ENCODE data around the gene CCR6. TPM values are rescaled to one million over a fixed set of nuclear protein-coding genes. Genes with fewer than 3 reads are reported as not detected.
"Not testable (repeated sequence)": the region's sequence is repeated elsewhere in the genome, so short reads cannot be mapped to it uniquely, and the experiment has no call there.

CCR6 gene
- total RNA-seq, 1 donor from 2014 or later = not detected

DNA sequence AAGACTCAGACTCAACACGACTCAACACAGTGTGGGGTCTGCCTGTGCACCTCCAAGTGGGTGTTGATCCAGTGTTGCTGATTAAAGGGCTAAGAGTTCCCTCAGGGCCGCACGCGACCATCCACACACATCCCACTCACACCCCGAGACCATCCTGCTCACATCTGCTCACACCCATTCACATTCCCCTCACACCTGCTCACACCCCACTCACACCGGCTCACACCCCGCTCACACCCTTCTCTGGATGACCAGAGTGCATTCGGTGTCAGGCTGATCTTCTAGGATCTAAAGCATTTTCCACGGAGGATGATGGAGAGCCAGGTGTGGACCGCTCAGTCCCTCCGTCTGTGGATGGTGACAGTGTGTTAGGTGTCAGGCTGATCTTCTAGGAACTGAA lies 48.4 kb downstream of the CCR6 start:
- not testable (repeated sequence) for DNase-seq (ENCODE audit: low spot score, unreplicated experiment); H3K36me3 Mint-ChIP-seq (ENCODE audit: insufficient read depth); H3K27me3 Mint-ChIP-seq; H3K4me1 Mint-ChIP-seq (ENCODE audit: low read depth); H3K9me3 Mint-ChIP-seq (ENCODE audit: low read depth); H3K27ac Mint-ChIP-seq; H3K4me3 Mint-ChIP-seq (ENCODE audit: low read depth)

DNA sequence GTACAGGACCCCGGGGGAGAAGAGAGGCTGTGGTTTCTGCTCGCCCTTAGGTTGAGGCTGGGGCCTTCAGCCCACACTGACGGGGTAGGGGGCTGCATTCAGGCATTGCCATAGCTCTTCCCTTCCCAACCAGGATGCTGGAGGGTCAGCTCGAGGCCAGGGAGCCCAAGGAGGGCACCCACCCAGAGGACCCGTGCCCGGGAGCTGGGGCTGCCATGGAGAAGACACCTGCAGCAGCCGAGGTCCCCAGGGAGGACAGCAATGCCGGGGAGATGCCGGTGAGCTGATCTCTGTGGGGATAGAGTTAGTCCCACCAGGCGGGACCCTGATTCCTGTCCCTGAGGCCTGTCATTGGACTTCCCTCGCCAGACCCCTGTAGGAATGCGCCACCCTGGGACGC lies 49.1 kb downstream of the CCR6 start:
- H3K27me3 Mint-ChIP-seq; H3K36me3 Mint-ChIP-seq (ENCODE audit: insufficient read depth); DNase-seq (ENCODE audit: low spot score, unreplicated experiment); H3K4me1 Mint-ChIP-seq (ENCODE audit: low read depth); H3K9me3 Mint-ChIP-seq (ENCODE audit: low read depth); H3K4me3 Mint-ChIP-seq (ENCODE audit: low read depth); H3K27ac Mint-ChIP-seq: not testable (repeated sequence)

DNA sequence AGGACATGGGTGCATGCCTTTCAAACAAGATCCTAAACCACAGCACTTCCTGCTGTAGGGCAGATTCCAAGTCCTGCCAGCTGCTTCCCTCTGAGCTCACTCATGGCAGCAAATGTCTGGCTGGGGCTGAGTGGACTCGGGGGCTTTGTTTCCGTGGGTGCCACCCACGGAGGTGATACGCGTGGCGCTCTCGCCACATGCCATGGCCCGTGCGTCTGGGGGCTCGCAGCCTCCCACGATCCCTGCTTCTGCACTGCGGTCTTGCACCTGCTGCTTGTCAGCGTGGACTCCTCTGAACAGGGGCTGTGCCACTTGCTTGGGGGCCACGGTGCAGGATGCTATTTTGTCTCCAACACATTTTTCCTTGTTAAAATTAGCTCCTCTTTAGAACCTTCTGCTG lies 54.4 kb downstream of the CCR6 start:
- H3K4me1 Mint-ChIP-seq (ENCODE audit: low read depth); DNase-seq (ENCODE audit: low spot score, unreplicated experiment); H3K4me3 Mint-ChIP-seq (ENCODE audit: low read depth); H3K27ac Mint-ChIP-seq; H3K9me3 Mint-ChIP-seq (ENCODE audit: low read depth); H3K36me3 Mint-ChIP-seq (ENCODE audit: insufficient read depth); H3K27me3 Mint-ChIP-seq: not testable (repeated sequence)

- not testable (repeated sequence) for H3K27ac Mint-ChIP-seq; H3K27me3 Mint-ChIP-seq; H3K4me1 Mint-ChIP-seq (ENCODE audit: low read depth); H3K9me3 Mint-ChIP-seq (ENCODE audit: low read depth); H3K36me3 Mint-ChIP-seq (ENCODE audit: insufficient read depth); DNase-seq (ENCODE audit: low spot score, unreplicated experiment); H3K4me3 Mint-ChIP-seq (ENCODE audit: low read depth)
Measured at GRCh38 chr6:167178896-167179655, 56.2 kb downstream of the CCR6 start.

DNA sequence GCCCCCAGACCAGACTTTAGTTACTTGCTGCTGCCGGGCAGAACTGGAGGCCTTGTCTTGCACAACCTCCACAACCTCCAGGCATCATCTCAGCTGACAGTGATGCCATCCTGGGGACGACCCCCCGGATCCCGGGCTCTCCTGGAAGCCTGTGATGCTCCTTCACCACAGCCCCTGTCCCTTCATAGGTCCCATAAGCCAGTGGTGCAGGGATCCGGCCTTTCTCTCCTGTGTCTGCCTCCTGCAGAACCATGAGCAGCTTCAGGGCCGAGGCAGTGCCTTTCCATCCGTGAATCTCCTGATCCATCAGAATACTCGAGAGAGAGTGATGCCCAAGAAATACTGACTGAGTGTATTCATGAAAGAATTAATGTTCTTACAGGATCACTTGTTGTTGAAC lies 57.2 kb downstream of the CCR6 start:
- not testable (repeated sequence) for H3K9me3 Mint-ChIP-seq (ENCODE audit: low read depth); H3K4me1 Mint-ChIP-seq (ENCODE audit: low read depth); DNase-seq (ENCODE audit: low spot score, unreplicated experiment); H3K27me3 Mint-ChIP-seq; H3K4me3 Mint-ChIP-seq (ENCODE audit: low read depth); H3K27ac Mint-ChIP-seq; H3K36me3 Mint-ChIP-seq (ENCODE audit: insufficient read depth)

DNA sequence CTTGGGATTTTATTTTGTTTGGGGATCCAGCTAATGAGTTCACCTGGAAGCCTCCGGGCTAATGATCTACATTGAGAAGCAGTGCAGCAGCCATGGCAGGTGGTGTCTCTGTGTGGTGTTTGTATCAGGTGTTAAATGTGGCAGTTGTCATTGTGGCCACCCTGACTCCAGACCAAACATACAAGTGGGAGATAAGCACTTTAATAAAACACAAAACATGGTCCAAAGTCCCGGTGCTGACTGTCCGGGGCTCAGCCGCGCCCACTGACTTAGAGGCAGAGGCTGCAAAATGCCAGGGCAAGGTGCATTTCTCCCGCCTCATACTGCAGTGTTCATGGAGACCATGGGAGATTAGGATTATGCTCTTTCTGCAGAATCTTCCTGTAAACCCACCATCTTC lies 58.5 kb downstream of the CCR6 start:
- not testable (repeated sequence) for H3K27ac Mint-ChIP-seq; DNase-seq (ENCODE audit: low spot score, unreplicated experiment); H3K4me1 Mint-ChIP-seq (ENCODE audit: low read depth); H3K36me3 Mint-ChIP-seq (ENCODE audit: insufficient read depth); H3K4me3 Mint-ChIP-seq (ENCODE audit: low read depth); H3K9me3 Mint-ChIP-seq (ENCODE audit: low read depth); H3K27me3 Mint-ChIP-seq

GRCh38 chr6:167182913-167183314 lies 60.0 kb downstream of the CCR6 start:
- H3K4me1 Mint-ChIP-seq (ENCODE audit: low read depth); H3K36me3 Mint-ChIP-seq (ENCODE audit: insufficient read depth); H3K4me3 Mint-ChIP-seq (ENCODE audit: low read depth); DNase-seq (ENCODE audit: low spot score, unreplicated experiment); H3K9me3 Mint-ChIP-seq (ENCODE audit: low read depth); H3K27me3 Mint-ChIP-seq: not testable (repeated sequence)
- H3K27ac Mint-ChIP-seq = peak overlapping the region; percentile 16
- TF ChIP-seq, protein P1, sequence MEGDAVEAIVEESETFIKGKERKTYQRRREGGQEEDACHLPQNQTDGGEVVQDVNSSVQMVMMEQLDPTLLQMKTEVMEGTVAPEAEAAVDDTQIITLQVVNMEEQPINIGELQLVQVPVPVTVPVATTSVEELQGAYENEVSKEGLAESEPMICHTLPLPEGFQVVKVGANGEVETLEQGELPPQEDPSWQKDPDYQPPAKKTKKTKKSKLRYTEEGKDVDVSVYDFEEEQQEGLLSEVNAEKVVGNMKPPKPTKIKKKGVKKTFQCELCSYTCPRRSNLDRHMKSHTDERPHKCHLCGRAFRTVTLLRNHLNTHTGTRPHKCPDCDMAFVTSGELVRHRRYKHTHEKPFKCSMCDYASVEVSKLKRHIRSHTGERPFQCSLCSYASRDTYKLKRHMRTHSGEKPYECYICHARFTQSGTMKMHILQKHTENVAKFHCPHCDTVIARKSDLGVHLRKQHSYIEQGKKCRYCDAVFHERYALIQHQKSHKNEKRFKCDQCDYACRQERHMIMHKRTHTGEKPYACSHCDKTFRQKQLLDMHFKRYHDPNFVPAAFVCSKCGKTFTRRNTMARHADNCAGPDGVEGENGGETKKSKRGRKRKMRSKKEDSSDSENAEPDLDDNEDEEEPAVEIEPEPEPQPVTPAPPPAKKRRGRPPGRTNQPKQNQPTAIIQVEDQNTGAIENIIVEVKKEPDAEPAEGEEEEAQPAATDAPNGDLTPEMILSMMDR (IDR thresholded peaks at IDR 0.05; ENCODE audit: unreplicated experiment) = peak; percentile 36

DNA sequence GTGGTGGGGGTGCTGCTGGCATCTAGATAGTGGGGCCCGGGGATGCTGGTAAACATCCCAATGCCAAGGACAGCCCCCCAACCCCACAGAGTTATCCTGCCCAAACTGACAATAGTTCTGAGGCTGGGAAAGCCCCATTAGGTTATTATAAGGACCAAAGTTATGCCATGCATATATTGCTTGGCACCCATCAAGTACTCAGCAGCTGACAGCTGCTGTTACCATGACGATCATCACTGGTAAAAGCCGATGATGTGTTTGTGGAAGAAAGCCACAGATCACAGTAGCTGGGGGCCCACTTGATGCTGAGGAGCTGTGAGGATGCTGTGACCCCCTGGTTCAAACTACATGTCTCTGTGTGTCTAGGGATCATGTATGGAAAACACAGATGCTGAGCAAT lies 62.2 kb downstream of the CCR6 start:
- H3K27ac Mint-ChIP-seq; H3K4me1 Mint-ChIP-seq (ENCODE audit: low read depth); H3K9me3 Mint-ChIP-seq (ENCODE audit: low read depth); H3K27me3 Mint-ChIP-seq; H3K4me3 Mint-ChIP-seq (ENCODE audit: low read depth); H3K36me3 Mint-ChIP-seq (ENCODE audit: insufficient read depth); DNase-seq (ENCODE audit: low spot score, unreplicated experiment): not testable (repeated sequence)

DNA sequence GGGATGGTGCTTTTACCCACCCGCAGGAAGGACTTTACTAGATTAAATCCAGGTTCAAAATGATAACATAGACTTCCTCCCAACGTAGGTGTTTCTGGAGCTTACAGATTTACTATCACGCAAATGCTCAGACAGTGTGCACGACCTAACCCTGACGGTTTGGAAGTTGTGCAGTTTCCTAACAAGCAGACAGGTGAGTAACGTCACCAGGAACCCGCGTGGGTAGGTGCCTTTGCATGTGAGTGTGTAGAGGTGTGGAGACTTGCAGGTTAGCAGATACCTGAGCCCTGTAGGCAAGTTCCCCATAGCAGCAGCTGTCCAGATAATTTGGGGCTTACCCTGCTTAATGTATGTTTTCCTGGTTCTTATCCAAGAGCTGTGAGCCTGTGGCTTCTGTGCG lies 64.4 kb downstream of the CCR6 start:
- H3K9me3 Mint-ChIP-seq (ENCODE audit: low read depth); H3K4me1 Mint-ChIP-seq (ENCODE audit: low read depth); H3K4me3 Mint-ChIP-seq (ENCODE audit: low read depth); DNase-seq (ENCODE audit: low spot score, unreplicated experiment); H3K36me3 Mint-ChIP-seq (ENCODE audit: insufficient read depth); H3K27me3 Mint-ChIP-seq; H3K27ac Mint-ChIP-seq: not testable (repeated sequence)

Other genes with a start within 250 kb of the CCR6 start
- 27.9 and 29.8 TPM in 2 replicates for gene RNASET2, start 166.5 kb upstream of the CCR6 start, total RNA-seq
- 39.0 and 47.1 TPM in 2 replicates for gene CEP43, start 123.7 kb upstream of the CCR6 start, total RNA-seq
- gene GPR31, start 34.9 kb downstream of the CCR6 start, total RNA-seq = not detected in 2 replicates
- gene UNC93A, start 168.2 kb downstream of the CCR6 start, total RNA-seq = 8.1 and 12.8 TPM in 2 replicates
- gene TTLL2, start 202.0 kb downstream of the CCR6 start, total RNA-seq = not detected in 2 replicates

Measured in progenitor cell of endocrine pancreas (in vitro differentiated cells).